Duodenal mucosa (tissue), 2 donors: ENCODE data around the gene CNDP2.
"Not testable (repeated sequence)": the region's sequence is repeated elsewhere in the genome, so short reads cannot be mapped to it uniquely, and the experiment has no call there.

Experiments
- H3K27ac ChIP-seq: one replicate; pipeline ENCODE4 v1.7.0; 2013; ENCODE audit warnings: low read depth, low read length
- H3K27me3 ChIP-seq, 2 donors: one replicate each; pipeline ENCODE4 v1.7.0; 2013; ENCODE audit warnings: low read length in 2 of 2, control low read depth in 1 of 2; ENCODE audit not compliant: insufficient read depth in 2 of 2, control insufficient read depth in 1 of 2
- H3K36me3 ChIP-seq, 2 donors: one replicate each; pipeline ENCODE4 v1.7.0; 2013; ENCODE audit warnings: low read length in 2 of 2, control low read depth in 1 of 2; ENCODE audit not compliant: insufficient read depth in 2 of 2, control insufficient read depth in 1 of 2
- H3K4me1 ChIP-seq, 2 donors: one replicate each; pipeline ENCODE4 v1.7.0; 2013; ENCODE audit warnings: low read length in 2 of 2, control low read depth in 1 of 2; ENCODE audit not compliant: insufficient read depth in 2 of 2, control insufficient read depth in 1 of 2
- H3K4me3 ChIP-seq, 2 donors: one replicate each; pipeline ENCODE4 v1.7.0; 2013; ENCODE audit warnings: low read length in 2 of 2, low read depth in 1 of 2
- H3K9ac ChIP-seq, 2 donors: one replicate each; pipeline ENCODE4 v1.7.0; 2013; ENCODE audit warnings: low read length in 2 of 2, low read depth in 1 of 2
- H3K9me3 ChIP-seq, 2 donors: one replicate each; pipeline ENCODE4 v1.7.0; 2013; ENCODE audit warnings: low read length in 2 of 2, control low read depth in 1 of 2; ENCODE audit not compliant: control insufficient read depth in 1 of 2

Gene CNDP2

DNA sequence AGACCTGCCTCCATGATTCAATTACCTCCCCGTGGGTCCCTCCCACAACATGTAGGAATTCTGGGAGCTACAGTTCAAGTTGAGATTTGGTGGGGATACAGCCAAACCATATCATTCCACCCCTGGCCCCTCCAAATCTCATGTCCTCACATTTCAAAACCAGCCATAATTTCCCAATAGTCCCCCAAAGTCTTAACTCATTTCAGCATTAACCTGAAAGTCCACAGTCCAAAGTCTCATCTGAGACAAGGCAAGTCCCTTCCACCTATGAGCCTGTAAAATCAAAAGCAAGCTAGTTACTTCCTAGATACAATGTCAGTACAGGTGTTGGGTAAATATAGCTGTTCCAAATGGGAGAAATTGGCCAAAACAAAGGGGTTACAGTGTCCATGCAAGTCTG lies 69.0 kb downstream of the CNDP2 start:
- H3K36me3 ChIP-seq, H3K27ac ChIP-seq, H3K27me3 ChIP-seq, H3K9ac ChIP-seq, H3K4me3 ChIP-seq, H3K9me3 ChIP-seq: not testable (repeated sequence)
- peaks cover 33 to 43% of the 10 kb centered on the region in 2 donors for H3K4me1 ChIP-seq

DNA sequence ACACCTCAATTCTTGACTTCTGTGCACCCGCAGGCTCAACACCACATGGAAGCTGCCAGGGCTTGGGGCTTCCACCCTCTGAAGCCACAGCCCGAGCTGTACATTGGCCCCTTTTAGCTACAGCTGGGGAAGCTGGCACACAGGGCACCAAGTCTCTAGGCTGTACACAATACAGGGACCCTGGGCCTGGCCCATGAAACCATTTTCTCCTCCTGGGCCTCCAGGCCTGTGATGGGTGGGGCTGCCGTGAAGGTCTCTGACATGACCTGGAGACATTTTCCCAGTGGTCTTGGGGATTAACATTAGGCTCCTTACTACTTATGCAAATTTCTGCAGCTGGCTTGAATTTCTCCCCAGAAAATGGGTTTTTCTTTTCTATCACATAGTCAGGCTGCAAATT lies 69.8 kb downstream of the CNDP2 start:
- H3K9ac ChIP-seq, H3K27ac ChIP-seq, H3K4me3 ChIP-seq, H3K9me3 ChIP-seq, H3K36me3 ChIP-seq, H3K27me3 ChIP-seq: not testable (repeated sequence)
- H3K4me1 ChIP-seq: peaks cover 37 to 39% of the 10 kb centered on the region in 2 donors

DNA sequence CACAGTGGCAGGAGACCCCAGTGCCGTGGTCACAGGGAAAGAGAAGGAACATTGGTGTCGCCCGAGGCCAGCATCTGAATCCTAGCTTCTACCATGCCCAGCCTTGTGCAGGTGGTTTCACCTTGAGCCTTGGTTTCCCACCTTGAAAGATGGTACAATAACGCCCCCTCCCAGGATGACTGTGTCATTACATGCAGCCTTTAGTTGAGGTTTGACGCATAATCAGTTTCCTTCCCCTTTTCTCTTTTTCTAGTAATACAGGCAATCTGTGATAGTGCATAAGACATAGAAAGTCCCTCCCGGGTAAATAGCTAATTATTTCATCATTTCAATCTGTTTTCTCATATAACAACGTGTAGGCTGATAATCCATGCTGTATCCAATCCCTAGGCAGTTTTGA lies 71.7 kb downstream of the CNDP2 start:
- H3K27me3 ChIP-seq: peaks cover 0 to 5% of the 10 kb centered on the region in 2 donors
- no peaks in the 10 kb centered on the region for H3K9me3 ChIP-seq
- H3K4me3 ChIP-seq: no peak overlapping the region
- no peak overlapping the region for H3K9ac ChIP-seq
- peaks cover 22 to 24% of the 10 kb centered on the region in 2 donors for H3K4me1 ChIP-seq
- peaks cover 0 to 2% of the 10 kb centered on the region in 2 donors for H3K36me3 ChIP-seq
- no peak overlapping the region for H3K27ac ChIP-seq

DNA sequence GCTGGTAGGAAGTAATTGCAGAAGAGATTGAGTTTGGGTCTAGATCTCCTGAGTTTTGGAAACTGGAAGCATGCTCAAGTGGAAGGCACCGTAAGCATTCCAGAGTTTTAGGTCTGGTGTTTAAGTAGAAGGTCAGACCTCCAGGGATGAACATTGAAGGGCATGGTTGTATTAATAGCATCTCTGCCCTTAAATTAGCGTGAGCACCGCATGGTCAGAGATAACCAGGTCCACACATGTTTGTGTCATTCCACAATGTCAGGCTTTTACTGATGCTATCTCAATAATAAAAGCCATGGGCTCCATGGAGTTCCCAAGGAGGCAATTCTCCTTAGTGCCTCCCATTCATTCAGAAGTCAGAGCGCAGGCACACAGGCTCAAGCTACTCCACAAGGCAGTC lies 73.2 kb downstream of the CNDP2 start:
- peaks cover 0 to 5% of the 10 kb centered on the region in 2 donors for H3K27me3 ChIP-seq
- H3K36me3 ChIP-seq: peaks cover 0 to 2% of the 10 kb centered on the region in 2 donors
- H3K4me3 ChIP-seq: no peak overlapping the region
- H3K27ac ChIP-seq: no peak overlapping the region
- peaks cover 12 to 15% of the 10 kb centered on the region in 2 donors for H3K4me1 ChIP-seq
- H3K9me3 ChIP-seq: no peaks in the 10 kb centered on the region
- no peak overlapping the region for H3K9ac ChIP-seq

DNA sequence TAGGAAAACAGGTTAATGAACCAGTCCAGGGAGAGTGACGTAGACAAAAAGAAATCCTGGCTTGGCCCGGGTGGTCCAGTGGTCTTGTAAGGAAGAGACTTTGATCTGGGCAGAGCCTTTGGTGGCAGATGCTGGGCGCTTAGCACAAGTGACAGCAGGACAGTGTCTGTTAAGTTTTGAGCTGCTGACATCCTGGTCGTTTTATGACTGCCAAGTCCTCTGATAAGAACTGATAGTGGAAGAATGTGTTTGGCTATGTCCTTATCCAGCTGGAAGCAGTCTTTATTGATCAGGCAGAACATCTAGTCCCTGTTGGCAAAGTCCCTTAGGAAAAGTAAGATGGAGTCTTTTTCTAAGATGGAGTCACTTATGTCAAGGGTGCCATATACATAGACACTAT lies 74.1 kb downstream of the CNDP2 start:
- Histone ChIP-seq H3K9me3 (no peaks in the 10 kb centered on the region), H3K36me3 (peaks cover 0 to 2% of the 10 kb centered on the region in 2 donors), H3K27me3 (peaks cover 0 to 5% of the 10 kb centered on the region in 2 donors), H3K9ac (no peak overlapping the region), H3K4me1 (peaks cover 7 to 9% of the 10 kb centered on the region in 2 donors), H3K4me3 (no peak overlapping the region), H3K27ac (no peak overlapping the region)

DNA sequence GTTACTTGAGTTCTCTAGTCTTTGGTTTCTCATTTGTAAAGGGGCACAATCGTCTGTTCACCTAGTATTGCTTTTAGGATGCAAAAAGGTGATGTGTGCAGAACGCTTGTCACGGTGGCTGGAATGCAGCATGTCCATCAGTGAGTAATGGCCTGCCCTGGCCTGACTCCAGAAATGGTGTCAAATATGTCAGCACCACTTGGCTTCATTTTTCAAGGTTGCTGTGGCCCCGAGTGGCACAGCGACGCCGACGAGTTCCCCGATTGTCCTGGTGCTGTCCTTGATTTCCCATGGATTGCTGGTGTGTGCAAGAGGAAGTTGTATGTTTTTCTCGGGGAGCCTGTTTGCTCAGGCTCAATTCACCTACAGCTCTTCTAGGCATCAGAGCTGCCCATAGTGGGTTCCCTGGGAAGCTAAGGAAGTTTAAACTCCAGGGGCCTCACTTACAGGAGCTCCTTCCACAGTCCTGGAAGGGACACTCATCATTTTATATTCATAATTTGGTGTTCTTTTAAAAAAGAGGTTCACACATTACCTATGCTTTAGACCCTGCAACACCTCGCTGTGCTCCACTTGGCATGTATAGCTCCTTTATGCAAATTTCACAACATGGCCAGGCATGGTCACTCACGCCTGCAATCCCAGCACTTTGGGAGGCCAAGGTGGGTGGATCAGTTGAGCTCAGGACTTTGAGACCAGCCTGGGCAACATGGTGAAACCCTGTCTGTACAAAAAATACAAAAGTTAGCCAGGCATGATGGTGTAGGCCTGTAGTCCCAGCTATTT lies 75.9 kb downstream of the CNDP2 start:
- H3K36me3 ChIP-seq: peaks cover 0 to 2% of the 10 kb centered on the region in 2 donors

DNA sequence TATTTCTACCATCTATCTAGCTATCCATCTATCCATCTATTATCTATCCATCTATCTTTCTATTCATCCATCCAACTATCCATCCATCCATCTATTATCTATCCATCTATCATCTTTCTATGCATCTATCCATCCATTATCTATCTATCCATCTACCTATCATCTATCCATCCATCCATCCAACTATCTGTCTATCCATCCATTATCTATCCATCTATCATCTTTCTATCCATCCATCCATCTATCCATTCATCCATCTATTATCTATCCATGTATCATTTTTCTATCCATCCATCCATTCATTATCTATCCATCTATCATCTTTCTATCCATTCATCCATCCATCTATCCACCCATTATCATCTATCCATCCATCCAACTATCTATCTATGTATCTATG lies 76.9 kb downstream of the CNDP2 start:
- Histone ChIP-seq H3K27ac (no peak overlapping the region), H3K36me3 (peaks cover 0 to 2% of the 10 kb centered on the region in 2 donors), H3K27me3 (peaks cover 0 to 5% of the 10 kb centered on the region in 2 donors), H3K4me3 (no peak overlapping the region), H3K9ac (no peak overlapping the region), H3K4me1 (peaks cover 0 to 4% of the 10 kb centered on the region in 2 donors), H3K9me3 (no peaks in the 10 kb centered on the region)

More for the DNA sequence above, 75.9 kb downstream of the CNDP2 start:
- H3K9me3 ChIP-seq: no peaks in the 10 kb centered on the region
- no peak overlapping the region for H3K27ac ChIP-seq
- peaks cover 0 to 4% of the 10 kb centered on the region in 2 donors for H3K4me1 ChIP-seq
- no peak overlapping the region for H3K9ac ChIP-seq
- H3K27me3 ChIP-seq: peaks cover 0 to 5% of the 10 kb centered on the region in 2 donors
- no peak overlapping the region for H3K4me3 ChIP-seq
